WI38 (cell line): Measurements from ENCODE around the gene GAK.
A peak's percentile ranks its signal among the peaks of the same experiment; 100 is the strongest.

ENCODE experiments used
- H3K4me3 ChIP-seq: 2 replicates; pipeline ENCODE4 v1.5.1; 2011; ENCODE audit warnings: low read depth, mild to moderate bottlenecking, control low read depth, low read length
- TF ChIP-seq, protein P1 (sequence below): IDR thresholded peaks from 2 replicates; pipeline ENCODE4 v1.5.1; 2012; ENCODE audit warnings: low read depth, mild to moderate bottlenecking, control low read depth, low read length

Gene GAK

DNA sequence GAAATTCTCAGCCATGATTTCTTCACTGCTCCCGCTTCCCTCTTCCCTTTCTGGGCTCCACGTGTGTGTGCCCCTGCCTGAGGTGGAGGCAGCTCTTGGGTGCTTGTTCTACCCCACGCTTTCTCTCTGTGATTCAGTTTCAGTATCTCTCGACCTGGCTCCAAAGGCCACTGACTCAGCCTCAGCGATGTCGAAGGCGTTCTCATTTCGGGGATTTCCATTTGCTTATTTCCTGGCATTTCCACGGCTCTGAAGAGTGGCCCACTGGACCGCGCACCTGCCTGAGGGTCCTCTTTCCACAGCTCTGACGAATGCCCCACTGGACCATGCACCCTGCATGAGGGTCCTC, 52.4 kb downstream of the GAK start:
- H3K4me3 ChIP-seq = no peak overlapping the region
- TF ChIP-seq, protein P1, sequence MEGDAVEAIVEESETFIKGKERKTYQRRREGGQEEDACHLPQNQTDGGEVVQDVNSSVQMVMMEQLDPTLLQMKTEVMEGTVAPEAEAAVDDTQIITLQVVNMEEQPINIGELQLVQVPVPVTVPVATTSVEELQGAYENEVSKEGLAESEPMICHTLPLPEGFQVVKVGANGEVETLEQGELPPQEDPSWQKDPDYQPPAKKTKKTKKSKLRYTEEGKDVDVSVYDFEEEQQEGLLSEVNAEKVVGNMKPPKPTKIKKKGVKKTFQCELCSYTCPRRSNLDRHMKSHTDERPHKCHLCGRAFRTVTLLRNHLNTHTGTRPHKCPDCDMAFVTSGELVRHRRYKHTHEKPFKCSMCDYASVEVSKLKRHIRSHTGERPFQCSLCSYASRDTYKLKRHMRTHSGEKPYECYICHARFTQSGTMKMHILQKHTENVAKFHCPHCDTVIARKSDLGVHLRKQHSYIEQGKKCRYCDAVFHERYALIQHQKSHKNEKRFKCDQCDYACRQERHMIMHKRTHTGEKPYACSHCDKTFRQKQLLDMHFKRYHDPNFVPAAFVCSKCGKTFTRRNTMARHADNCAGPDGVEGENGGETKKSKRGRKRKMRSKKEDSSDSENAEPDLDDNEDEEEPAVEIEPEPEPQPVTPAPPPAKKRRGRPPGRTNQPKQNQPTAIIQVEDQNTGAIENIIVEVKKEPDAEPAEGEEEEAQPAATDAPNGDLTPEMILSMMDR = no peak

DNA sequence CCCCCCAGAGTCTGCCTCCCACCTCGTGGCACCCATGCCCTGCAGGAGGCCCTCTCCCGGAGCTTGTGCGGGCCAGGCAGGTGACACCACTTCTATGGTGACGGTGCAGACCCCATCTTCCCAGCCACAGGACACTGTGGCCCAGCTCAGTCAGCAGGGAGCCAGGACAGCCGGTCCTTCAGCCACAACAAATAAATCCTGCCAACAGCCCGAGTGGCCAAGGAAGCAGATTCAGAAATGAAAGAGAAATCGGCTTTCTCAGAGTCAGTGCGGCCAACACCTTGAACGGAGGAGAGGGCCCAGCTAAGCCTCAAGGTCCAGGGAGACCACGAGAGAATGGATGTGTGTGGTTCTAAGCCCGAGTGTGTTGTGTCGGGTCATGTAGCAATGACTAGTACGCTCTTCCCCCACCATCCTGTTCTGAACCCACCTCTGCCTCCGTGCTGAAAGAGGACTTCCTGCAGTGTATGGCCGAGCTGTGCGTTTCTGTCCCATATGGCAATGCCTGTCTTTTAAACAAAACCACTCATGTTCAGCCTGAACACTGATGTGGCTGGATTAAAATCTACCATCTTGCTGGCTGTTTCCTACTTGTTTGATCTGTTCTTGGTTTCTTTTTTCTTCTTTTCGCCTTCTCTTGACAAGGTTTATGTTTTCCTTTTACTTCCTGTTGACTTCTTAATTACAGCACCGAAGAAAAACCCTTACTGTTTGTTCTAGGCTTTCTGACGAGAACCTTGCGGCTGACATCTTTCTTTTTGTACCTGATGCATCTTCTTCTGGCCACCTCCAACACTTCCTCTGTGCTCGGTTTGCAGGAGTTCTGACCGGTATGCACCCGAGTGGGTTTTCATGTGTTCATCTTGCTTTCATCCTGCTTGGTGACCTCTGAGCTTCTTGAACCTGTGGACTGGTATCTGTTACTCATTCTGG, 53.1 kb downstream of the GAK start:
- TF ChIP-seq, protein P1 = no peak
- no peak overlapping the region for H3K4me3 ChIP-seq

DNA sequence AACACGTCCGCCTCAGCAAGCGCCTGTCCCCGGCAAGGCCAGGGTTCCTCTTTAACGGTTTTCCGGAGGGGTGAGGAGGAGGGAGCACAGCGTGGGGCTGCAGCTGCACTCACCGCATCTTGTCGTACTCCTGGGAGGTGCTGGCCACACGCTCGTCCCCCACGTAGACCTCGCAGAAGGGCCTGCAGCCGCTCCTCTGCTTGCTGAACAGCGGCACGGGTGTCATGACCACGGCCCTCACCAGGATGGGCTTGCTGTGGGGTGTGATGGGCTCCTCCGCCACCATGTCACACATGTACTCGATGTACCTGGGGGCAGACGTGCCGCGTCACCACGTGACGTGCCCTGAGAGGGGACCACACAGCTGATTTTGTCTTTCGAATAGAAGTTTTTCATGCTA, 54.6 kb downstream of the GAK start:
- TF ChIP-seq, protein P1 = no peak

DNA sequence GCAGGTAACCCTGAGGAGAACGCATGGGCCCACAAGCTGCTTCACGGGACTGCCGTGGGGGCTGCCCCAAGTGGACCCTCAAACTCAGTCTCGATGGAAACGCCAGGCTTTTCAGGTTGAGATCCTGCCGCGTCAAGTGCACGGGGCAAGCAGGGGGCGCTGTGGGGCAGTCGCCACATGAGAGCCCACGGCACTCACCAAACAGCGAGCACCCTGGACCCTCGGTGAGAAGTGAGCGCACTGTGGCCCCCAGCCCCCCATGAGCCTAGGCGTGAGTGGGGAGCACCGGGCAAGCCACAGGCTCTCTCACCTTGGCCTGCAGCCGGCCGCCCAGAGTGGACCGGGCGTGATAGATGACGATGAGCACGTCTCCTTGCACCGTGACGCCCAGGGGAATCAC, 55.3 kb downstream of the GAK start:
- TF ChIP-seq, protein P1 = peak; percentile 26; the same call in 1 of the 2 replicates

More for the DNA sequence above, 54.6 kb downstream of the GAK start:
- no peak overlapping the region for H3K4me3 ChIP-seq

DNA sequence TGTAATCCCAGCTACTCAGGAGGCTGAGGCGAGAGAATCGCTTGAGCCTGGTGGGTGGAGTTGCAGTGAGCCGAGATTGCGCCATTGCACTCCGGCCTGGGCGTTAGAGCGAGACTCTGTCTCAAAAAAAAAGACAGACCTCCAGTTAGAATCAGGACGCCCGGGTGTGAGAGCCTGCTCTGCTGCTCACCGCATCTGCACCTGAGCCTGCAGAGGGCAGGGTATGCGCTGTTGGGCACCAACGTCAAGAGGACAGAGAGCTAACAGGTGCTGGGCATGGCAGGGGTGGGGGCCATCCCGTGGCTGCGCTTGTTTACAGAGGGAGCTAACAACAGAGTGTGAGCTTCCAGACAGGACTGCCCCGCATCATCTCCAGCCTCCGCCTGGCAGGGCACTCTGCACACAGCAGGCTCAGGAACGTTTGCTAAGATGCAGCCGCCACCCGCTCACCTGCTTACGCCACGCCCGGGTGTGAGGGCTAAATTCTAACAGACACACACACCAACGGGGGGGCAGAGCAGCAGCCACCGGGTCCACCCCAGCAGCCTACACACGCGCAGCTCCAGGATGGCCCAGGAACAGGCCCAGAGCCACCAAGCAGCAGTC, 56.2 kb downstream of the GAK start:
- TF ChIP-seq, protein P1 = no peak
- H3K4me3 ChIP-seq = no peak overlapping the region

More for the DNA sequence above, 55.3 kb downstream of the GAK start:
- H3K4me3 ChIP-seq = no peak overlapping the region

DNA sequence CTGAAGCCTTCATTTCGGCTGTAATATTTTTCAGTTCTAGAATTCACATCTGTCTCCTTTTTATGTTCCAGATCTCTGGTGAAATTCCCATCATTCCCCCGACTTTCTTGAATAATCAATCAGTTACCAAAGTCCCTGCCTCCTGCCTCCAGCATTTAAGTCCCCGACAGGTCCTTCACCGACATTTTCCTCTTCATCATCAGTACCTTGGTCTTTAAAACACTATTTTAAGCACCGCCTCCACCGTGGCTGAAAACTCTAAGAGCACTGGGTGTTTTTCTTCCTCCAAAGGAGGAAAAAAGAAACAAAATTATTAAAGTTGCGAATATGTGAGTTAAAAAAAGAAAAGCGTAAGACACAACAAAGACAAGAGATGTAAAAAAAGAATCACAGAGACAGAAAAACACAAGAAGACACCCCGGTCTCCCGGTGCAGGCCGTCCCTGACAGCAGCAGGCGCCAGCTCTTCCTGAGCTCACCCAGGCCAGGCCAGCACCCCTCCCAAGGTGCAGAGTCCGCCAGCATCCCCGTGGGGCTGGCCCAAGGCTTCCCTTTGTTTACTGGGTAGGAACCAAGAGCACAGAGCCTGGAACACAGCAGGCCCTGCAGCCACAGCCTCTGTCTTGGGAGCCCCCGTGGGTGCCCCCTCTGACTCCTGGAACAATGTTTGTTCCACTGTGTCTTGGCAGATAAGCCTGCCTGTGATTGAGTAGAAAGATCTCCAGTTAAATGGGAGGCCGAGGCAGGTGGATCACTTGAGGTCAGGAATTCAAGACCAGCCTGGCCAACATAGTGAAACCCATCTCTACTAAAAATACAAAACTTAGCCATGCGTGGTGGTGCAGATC, 56.9 kb downstream of the GAK start:
- H3K4me3 ChIP-seq = no peak overlapping the region
- TF ChIP-seq, protein P1 = no peak

DNA sequence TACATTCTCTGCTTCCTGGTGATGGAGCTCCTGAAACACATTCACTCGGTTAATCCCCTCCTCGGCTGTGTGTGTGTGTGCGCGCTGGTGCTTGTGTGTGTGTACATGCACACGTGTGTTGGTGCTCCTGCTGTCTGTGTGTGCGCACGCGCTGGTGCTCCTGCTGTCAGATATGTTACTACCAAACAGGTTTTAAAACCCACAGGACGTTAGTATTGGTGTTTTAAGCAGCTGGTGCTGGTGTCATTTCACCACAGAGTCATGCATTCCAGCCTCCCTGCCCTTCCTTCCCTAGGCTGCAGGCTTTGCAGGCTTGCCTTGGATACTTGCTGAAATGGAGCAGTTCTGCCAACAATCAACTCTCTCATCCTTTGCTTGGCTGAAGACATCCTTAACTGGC, 58.1 kb downstream of the GAK start:
- TF ChIP-seq, protein P1 = no peak
- no peak overlapping the region for H3K4me3 ChIP-seq
